VCaP (cell line): ENCODE results near the gene SLC25A48.

Experiments
- H3K27ac ChIP-seq: fragments of 450-650 bp; 2 replicates; pipeline ENCODE4 v1.5.1; 2017
- TF ChIP-seq, protein P1 (sequence below): fragments of 450-650 bp; conservative IDR thresholded peaks from 2 replicates; pipeline ENCODE4 v1.5.1; 2017; ENCODE audit warnings: mild to moderate bottlenecking, moderate library complexity

SLC25A48 gene

GRCh38 chr5:135869935-135870334, 35.5 kb downstream of the SLC25A48 start:
- H3K27ac ChIP-seq = no peak overlapping the region
- TF ChIP-seq, protein P1, sequence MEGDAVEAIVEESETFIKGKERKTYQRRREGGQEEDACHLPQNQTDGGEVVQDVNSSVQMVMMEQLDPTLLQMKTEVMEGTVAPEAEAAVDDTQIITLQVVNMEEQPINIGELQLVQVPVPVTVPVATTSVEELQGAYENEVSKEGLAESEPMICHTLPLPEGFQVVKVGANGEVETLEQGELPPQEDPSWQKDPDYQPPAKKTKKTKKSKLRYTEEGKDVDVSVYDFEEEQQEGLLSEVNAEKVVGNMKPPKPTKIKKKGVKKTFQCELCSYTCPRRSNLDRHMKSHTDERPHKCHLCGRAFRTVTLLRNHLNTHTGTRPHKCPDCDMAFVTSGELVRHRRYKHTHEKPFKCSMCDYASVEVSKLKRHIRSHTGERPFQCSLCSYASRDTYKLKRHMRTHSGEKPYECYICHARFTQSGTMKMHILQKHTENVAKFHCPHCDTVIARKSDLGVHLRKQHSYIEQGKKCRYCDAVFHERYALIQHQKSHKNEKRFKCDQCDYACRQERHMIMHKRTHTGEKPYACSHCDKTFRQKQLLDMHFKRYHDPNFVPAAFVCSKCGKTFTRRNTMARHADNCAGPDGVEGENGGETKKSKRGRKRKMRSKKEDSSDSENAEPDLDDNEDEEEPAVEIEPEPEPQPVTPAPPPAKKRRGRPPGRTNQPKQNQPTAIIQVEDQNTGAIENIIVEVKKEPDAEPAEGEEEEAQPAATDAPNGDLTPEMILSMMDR = no peak

- no peak overlapping the region for H3K27ac ChIP-seq
- TF ChIP-seq, protein P1 = no peak
These were observed 36.9 kb downstream of the SLC25A48 start for GRCh38 chr5:135871268-135871915.

DNA sequence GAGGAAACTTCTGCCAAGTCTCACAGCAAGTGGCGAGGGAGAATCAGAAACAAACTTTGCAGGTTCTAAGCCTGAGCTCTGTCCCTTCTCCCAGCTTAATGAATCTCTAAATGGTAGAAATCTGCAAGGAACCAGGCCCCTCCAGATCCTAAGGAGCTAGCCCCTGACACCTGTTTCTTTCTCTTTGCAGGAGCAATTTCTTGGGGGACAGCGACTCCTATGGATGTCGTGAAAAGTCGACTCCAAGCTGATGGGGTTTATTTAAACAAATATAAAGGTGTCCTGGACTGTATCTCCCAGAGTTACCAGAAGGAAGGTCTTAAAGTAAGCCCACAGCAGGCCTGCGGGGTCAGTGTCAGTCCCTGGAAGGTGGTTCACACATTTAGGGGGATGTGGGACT, 39.4 kb downstream of the SLC25A48 start:
- TF ChIP-seq, protein P1 = no peak
- H3K27ac ChIP-seq = no peak overlapping the region

DNA sequence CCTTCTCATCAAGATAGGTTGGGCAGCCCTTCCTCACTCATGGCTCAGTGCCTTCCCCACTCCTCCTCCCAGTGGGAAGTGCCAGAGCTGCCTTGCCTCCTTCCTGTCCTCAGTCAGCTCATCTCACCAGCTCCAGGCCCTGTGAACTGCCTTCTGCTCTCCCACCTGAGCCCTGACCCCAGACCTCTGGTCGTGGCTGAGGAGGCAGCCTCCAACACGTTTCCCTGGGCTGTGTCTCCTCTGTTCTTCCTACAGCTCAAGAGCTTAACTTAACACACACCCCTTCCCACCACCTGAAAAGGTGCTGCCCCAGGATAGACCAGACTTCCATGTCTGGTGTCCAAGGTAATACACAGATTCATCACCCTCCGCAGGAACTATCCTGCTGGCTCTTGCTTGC, 40.0 kb downstream of the SLC25A48 start:
- TF ChIP-seq, protein P1 = no peak

GRCh38 chr5:135875567-135875966, 41.1 kb downstream of the SLC25A48 start:
- TF ChIP-seq, protein P1 = no peak
- no peak overlapping the region for H3K27ac ChIP-seq

More for the DNA sequence above, 40.0 kb downstream of the SLC25A48 start:
- no peak overlapping the region for H3K27ac ChIP-seq

DNA sequence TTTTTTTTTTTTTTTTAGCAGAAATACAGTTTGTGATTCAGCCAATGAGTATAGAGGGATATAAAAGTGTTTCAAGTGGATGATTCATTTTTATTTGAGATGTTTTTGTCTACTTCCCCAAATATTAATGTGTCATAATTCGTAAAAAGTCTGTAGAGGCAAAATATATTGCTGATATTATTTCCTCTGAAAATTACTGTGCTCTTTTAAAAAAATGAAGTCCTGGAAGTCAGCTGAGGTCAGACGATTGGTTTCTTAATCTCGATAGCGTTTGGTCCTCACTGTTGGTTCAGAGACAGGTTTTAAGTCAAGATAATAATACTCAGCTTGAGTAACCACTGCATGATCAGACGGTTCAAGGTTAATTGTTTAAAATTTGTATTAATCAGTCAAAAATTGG, 41.7 kb downstream of the SLC25A48 start:
- TF ChIP-seq, protein P1 = no peak
- H3K27ac ChIP-seq = no peak overlapping the region

DNA sequence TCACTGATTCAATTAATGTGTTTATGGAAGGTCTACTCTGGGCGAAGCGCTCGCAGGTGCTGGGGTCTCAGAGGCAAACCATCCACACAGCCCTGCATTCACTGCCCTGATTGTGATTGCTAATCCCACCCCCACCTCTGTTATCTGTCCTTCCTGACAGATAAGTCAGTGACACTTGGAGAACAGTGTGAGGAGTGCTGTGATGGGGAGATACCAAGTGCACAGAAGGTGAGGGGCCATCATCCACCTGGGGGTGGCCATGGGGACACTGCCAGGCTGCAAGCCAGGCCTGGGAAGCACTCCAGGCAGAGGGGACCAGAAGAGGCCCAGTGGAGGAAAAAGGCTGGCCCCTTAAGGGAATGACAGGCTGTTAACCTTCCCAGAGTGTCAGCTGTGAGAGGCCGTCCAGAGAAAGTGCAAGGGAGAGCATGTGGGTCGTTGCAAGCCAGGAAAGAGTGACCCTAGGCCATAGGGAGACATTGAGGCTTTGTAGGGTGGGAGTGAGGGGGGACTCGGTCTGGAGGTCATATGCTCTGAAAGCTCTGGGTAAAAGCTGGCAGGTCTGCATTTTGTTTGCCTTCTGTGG, 43.2 kb downstream of the SLC25A48 start:
- no peak overlapping the region for H3K27ac ChIP-seq
- TF ChIP-seq, protein P1 = no peak
